Measurements from ENCODE around the gene CRADD.
A peak's percentile ranks its signal among the peaks of the same experiment; 100 is the strongest.
"Not testable (repeated sequence)": the region's sequence is repeated elsewhere in the genome, so short reads cannot be mapped to it uniquely, and the experiment has no call there.

Gene CRADD

DNA sequence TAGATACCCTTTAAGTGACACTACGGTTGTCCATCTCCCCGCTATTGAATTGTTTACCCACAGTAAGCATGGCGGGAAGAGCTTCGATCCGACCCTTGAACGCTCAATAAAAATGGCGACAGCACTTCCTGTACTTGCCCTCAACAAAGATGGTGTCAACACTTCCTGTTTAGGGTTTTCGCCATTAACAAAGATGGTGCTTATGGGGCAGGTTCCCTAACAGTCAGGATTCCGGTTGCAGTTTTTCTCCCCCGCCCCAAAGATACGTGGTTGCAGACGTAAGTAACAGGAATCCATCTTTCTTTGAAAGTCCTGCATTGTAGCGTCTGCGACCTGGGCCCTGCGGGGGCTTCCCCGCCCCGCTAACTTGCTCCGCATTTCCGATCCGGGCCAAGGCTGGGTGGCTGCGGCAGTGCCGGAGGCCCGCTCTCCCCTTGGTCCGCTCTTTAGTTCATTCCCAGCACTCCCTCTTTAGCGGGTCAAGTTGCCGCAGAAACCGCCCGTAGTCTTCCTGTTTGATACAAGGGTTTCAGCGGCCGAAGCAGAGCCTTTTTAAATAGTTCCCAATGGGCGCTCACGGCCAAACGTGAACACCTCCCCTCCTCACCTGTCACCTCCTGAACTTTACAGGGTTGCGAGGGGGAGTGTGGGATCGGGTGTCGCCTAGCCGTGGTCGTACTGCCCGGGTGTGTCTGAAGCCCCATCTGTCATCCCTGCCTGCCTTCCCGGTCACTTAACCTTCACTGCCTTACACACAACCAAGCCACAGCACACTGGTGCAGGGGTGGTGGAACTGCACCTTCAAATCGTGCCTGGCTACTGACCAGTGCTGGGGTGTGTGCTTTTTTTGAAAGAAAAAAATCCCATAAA lies at the start of gene CRADD:
TSS of gene CRADD (plus strand) at position 181 of the 870 bp plus-strand sequence.
- DNase-seq, result peak; percentile 73

DNA sequence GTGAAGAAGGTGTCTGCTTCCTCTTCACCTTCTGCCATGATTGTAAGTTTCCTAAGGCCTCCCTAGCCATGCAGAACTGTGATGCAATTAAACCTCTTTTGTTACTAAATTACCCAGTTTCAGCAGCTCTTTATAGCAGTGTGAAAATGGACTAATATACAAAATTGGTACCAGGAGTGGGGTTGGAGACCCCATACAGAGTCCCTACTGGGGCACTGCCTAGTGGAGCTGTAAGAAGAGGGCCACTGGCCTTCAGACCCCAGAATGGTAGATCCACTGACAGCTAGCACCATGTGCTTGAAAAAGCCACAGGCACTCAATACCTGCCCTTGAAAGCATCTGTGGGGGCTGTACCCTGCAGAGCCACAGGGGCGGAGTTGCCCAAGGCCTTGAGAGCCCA lies 44.8 kb upstream of the CRADD start:
- DNase-seq, result no peak

DNA sequence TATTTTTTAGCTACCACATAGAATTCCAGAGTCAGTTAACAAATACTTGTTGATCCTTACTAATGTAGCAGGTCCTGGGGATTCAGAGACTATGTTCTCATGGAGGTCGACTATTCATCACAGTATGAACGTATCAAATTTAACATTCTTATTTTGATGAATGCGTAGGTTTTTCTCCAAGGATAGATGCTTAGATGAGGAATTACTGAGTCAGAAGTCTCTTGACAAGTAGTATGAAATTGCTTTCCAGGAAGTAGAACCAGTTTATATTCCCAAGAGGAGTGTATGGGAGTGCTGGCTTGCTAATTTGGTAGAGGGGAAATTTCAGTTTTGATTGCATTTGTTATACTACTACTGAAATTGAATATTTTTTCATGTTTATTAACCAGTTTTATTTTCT lies 42.8 kb upstream of the CRADD start:
- DNase-seq, result no peak

DNA sequence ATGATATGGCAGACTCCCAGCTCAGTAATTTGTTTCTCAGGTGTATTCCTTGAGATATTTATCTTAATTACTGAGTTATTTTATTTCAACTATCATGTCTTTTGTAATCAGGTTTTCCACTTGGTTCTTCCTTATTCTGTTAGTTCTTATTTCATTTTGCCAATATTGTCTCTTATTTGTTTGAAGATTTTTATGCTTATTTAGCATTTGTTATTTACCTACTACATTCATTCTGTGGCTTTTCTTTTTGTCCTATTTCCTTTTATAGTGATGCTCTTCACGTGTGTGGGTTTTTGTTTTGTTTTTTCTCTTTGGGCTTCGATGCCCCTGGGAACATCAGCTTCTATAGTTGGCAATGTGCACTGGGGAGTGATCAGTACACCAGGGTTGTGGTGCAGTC lies 40.5 kb upstream of the CRADD start:
- DNase-seq, result no peak

DNA sequence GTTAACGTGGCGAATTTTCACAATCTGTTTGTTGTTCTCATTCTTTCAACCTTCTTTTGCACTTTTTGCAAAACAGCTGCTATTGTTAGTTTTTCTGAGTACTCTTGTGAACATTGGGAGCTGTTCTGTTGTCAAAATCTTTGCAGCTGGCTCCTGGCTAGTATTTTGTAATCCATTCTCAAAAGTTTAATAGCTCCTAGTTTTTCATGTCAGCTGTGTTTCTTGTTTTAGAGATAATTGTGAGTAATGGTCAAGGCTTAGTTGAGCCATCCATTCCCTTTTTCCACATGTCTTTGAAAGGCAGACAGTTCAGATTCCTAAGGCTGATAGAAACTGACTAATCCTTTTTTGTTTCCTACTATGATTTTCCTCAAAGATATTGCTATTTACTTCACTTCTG lies 39.1 kb upstream of the CRADD start:
- no peak for DNase-seq

DNA sequence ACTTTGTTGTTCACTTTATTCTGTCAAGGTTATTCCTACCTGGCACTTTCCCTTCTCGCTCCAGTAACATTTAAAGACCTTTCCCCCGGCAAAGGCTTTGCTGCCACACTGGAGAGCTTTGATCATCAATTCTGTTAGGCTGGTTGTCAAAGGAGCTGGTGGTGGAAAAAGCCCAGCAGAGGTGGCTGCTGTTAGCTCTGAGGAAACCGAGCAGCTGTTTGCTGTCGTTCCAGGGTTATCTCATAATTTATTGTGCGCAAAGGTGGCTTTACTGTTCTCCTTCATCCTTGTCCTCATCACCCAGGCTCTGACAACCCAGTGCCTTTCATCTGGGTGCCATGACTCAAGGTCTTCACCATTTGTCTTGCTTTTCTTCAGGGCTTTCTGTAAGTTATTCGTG lies 38.2 kb upstream of the CRADD start:
- no peak for DNase-seq

DNA sequence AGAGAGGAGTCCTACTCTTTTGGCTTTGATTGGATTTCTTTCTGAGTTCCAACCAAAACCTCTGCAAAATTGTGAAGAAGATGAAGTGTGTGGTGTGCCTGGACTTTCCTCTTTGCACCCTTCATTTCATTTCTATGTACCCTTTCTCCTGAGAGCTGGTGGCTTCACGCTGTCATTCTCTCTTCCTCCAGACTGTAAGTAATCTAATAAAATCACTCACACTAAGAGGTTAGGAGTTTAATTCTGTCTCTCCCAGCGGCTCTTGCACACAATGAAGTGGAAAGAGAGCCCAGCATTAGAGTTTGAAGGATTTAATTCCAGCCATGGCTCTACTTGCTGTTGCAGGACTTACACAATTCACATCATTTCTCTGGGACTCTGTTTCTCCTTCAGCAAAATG lies 37.8 kb upstream of the CRADD start:
- DNase-seq, result no peak

DNA sequence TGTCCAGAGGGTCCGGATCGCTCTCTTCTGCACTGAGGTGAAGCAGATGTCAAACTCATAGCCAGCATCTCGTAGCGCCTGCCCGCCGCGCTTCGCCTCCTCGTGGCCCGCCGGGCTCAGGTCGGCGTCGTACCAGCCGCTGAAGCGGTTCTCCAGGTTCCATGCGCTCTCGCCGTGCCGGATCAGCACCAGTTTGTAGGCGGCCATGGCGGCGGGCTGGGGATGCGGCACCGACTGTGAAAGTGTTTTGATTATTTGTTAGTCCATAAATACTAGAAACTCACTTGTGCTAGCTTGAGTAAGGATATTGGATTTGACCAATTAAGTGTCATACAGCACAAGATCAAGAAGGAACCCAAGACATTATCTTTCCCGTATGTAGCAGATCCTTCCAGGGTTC lies 35.8 kb upstream of the CRADD start:
- DNase-seq, result not testable (repeated sequence)

DNA sequence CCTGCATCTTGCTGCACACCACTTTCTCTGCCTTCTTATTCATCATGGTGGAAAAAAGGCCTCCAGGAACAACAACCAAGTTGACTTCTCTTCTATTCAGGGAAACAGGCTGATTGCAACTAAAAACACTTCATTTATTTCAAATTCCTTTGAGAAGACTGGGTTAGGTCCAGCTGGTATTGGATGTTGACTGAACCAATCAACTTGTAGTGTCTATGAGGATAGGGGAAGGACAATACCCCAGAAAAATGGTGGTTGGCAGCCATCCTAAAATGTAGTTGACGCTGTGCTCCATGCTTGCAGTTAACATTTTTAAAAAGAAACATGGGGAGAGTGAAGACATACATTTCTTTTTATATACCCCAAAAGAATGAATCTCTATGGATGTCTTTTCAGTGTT lies 34.4 kb upstream of the CRADD start:
- DNase-seq, result no peak

DNA sequence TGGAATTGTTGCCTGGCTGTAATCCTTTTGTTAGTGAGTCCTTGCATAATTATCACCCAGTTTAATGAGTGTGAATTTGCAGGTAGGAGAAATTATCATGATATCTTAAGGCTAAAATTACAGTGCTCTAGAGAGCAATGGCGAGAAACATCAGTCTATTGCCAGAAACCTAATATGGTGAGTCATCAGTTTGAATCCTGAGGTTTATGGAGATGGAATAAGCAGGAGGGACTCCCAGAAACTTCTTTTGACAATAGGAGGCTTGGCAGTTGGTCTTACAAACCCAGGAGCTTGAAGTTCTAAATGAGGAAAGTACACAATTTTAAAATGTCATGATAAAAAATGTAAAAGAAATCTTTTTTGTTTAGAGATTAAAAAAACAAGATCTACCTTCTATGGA lies 31.5 kb upstream of the CRADD start:
- DNase-seq, result no peak

DNA sequence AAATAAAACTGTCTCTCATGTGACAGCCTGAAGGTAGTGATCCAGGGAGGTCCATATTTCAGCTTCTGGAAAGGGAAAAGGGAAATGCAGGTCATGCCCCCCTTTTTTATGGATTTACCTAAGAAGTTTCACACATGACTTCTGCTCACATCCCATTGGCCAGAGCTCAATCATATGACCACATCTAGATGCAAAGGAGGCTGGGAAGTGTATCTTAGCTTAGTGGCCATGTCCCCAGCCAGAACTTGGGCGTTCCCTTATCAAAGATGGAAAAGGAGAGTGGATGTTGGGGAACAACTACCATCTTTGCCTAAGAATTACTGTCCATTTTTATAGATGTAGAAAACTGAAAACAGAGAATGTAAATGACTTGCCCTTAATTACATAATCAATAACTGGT lies 26.5 kb upstream of the CRADD start:
- no peak for DNase-seq

DNA sequence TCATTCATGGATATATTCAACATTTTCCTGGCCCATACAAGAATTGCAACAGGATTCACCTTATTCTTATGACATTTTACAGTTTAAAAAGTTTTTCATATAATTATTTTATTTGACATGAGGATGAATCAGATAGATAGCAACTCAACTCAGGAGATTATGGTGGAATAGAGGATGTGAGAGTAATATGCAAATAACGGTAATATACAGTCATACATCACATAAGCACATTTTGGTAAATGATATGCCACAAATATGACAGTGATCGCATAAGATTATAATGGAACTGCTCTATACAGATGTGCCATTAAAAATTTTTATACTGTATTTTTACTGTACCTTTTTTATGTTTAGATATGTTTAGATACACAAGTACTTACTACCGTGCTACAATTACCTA lies 24.1 kb upstream of the CRADD start:
- DNase-seq, result no peak

DNA sequence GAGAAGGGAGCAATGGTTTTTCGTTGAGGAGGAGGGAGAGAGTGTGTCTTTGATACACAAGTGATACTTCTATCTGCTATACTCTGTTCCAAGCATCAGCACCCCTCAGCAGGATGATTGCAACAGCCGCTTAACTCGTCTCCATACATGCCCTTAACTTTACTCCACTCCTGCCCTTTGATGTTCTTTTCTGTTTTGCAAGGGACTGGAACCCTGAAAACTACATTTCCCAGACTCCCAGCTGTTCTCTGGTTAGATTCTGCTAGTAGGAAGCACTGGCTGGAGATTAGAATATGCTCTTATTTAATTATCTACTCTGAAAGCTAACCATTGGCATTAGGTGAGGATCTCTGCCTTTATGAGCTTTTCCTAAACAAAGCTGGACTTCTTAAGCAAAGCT lies 23.5 kb upstream of the CRADD start:
- DNase-seq, result no peak

DNA sequence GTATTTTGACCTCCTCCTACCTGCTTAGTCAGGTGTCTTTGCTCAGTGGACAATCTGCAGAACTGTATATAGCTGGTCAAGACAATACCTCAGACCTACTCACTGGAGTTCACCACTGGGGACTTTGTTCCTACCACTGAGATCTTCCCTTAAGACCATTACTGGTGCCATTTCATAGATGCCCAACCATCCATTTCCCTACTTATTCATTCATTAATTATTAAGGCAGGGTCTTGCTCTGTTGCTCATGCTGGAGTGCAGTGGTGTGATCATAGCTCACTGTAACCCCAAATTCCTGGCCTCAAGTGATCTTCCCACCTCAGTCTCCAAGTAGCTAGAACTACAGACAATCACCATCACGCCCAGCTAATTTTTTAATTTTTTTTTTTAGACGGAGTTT lies 22.8 kb upstream of the CRADD start:
- DNase-seq, result no peak

DNA sequence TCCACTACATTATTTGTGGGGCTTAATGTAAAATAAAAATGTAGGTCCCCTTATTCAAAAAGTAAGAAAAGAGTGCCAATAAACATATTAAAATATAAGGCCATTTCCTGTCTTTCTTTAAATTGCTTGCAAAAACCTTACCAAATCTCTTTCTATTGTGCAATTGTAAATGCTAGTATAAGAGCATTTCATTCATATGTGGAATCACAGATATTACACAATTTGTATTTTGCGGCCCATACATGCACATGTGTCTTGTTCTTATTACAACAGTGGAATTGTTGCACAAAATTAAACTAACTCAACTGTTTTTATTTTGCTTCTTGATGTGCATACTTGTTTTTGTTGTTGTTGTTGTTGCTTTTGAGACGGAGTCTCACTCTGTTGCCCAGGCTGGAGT lies 20.1 kb upstream of the CRADD start:
- no peak for DNase-seq

DNA sequence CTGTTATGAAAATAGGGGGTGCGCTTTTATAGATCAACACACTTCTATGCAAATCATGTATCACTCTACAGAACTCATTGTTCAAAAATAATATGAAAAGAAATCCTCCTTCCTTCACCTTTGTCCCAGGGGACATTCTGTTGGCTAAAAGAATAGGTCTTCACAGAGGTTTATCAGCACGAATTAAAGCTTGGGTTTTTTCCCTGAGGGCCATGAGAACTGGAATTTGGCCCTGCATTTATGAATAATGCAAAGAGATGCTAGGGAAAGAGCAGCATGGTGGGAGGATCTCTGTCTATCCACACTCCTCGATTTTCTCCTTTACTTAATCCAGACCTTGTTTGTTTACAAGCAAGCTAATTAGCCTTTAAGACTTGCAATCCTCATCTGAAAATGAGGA lies 16.2 kb upstream of the CRADD start:
- no peak for DNase-seq

DNA sequence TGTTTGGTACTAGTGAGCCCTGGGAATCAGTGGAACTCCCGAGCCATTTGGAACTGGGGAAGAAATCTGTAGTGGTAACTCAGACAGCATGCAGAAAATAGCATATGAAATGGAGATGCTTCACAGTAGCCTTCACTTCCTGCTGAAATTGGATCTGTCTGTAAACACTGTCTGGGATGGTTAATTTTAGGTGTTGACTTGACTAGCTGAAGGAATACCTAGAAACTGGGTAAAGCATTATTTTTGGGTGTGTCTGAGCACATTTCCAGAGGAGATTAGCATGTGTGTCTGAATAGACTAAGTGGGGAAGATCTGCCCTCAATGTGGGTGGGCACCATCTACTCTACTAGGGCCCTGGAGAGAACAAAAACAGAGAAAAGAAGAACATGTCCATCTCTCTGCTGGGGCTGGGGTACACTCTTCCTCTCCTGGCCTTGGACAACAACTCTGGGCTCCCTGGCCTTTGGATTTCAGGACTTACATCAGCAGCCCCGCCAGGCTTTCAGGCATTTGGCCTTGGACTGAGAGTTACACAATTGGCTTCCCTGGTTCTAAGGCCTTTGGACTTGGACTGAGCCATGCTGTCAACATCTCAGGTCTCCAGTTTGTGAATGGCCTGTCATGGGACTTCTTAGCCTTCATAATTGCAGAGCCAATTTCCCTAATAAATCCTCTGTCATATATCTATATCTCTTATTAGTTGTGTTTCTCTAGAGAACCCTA lies 14.0 kb upstream of the CRADD start:
- no peak for DNase-seq

DNA sequence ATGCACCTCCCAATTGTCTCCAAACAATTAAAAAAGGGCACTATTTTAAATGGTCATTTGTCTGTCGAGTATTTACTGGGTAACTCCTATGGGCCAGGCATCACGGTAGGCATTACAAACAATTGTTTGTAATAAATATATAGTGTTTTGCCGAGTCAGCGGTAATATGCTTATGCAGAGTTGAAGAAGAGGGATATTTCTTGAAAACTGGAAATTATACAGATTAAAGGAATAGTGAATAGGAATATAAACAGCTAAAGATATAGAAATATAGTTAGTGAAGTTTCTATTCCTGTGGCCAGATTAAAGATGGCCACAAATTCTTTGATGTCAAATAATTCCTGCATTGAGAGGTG lies 13.5 kb upstream of the CRADD start:
- DNase-seq, result no peak

DNA sequence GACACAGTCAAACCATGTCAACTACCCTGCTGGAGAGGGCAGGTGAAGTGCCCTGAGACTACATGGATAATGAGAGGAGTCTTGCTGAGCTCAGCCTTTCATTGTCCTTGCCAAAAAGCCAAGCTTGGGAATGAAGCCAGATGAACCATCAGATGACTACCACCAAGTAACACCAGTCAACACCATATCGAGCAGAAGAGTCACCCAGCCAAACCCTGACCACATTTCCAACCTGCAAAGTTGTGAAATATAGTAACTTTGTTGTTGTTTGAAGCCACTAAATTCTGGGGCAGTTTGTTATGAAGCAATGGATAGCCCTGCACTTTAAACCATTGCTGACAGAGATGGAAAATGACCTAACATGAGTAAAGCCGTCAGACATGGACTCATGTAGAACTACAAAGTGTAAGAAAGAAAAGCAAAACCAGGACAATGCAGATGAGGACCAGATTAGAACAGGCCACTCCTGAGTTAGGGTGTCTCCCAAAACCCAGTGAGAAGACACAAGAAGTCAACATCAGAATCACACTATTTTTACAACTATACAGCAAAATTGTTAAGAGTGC lies 12.5 kb upstream of the CRADD start:
- no peak for DNase-seq

DNA sequence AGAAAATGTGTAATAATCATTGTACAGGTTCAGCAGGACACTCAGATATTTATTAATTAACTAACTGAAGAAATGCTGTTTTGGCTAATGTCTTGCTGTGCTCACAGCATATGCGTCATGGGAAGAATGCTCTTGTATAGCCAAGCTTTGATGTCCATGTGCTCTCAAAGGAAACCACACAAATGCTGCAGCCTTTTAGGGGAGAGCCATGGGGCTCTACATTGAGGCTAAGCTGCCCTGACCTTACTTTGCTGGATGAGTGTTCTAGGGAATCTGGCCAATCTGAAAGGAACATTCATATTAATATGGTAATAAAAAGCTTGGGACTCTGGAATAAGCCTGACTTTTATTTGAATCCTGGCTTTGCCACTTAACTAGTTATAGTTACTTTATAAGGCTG lies 9.5 kb upstream of the CRADD start:
- no peak for DNase-seq

DNA sequence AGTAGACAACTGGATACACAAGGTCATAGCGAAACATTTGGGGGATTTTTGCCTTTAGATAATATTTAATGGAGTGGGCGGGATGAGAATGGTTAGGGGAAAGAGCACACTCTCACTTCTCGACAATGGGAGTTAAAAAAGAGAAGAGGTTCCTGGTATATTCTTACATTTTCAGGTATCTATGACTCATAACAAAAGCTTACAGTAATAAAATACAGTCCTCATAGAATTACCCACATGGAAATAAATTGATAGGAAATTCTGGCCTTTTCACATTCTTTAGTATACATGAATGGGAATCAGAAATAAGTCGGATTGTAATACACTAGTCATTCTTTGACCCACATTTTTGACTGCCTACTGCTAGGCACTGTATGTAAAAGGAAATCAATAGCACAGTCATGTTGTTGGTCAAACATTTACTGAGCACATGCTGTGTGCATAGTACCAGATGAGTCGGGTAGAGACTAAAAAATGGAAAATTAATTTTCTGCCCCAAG lies 8.2 kb upstream of the CRADD start:
- no peak for DNase-seq

DNA sequence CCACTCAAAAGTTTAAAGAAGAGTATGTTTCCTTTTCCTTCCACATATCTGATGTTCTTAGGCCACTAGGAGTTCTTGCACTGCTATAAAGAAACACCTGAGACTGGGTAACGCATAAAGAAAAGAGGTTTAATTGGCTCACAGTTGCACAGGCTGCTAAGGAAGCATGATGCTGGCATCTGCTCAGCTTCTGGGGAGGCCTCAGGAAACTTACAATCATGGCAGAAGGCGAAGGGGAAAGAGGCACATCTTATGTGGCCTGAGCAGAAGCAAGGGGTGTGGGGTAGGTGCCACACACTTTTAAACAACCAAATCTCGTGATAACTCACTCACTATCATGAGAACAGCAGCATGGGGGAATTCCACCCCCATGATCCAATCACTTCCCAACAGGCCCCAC lies 7.7 kb upstream of the CRADD start:
- DNase-seq, result no peak

DNA sequence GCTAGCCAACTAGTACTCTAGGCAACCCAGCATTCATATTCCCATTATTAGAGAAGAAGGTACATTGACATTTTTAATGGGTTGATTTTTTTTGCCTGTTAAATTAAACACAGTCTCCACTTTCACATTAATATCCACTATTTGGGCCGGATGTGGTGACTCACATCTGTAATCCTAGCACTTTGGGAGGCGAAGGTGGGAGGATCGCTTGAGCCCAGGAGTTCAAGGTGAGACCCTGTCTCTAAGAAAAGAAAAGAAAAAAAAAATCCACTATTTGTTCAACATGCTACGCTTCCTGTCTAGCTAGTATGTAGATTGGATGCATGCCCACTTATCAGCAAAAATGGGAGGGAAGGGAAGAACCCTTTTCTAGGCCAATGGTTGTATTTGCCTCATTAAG lies 7.1 kb upstream of the CRADD start:
- DNase-seq, result no peak

DNA sequence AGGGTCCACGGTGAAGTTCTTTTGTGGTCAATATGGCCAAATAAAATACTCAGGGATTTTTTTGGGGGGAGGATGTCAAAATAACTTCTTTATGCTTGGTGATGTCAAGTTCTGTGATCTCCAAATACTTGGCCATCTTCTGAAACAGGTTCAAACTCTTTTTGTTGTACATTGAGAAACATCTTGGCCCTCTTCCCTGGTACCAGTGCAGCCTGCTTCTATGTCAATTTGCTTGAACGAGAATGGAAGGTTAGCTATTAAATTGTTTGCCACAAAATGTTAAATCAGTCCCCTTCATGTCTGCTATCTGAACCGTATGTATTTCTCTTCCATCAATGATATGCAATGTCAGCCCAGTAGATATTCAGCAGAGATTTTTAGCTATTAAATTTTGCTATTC lies 6.1 kb upstream of the CRADD start:
- no peak for DNase-seq

Data from activated T-cell treated with anti-CD3 and anti-CD28 coated beads for 4 hours (primary cell).